ENCODE data around the gene UBR2. TPM values are rescaled to one million over a fixed set of nuclear protein-coding genes. Genes with fewer than 3 reads are reported as not detected.
A peak's percentile ranks its signal among the peaks of the same experiment; 100 is the strongest.

Gene UBR2
- 10 to 100 TPM; 24.9 to 32.3 (median 28.2) TPM for polyA plus RNA-seq (ENCODE audit: insufficient read length in 4 of 4)

- DNase-seq (ENCODE audit: low read depth in 4 of 4, low spot score in 3 of 4), result peak; percentile 94 to 98 (median 98)
Measured at GRCh38 chr6:42563697-42564505, at the start of gene UBR2. Gene UBR2, plus strand, starts transcription at chr6:42564029. Its CDS starts 291 bp downstream, at chr6:42564320.

DNA sequence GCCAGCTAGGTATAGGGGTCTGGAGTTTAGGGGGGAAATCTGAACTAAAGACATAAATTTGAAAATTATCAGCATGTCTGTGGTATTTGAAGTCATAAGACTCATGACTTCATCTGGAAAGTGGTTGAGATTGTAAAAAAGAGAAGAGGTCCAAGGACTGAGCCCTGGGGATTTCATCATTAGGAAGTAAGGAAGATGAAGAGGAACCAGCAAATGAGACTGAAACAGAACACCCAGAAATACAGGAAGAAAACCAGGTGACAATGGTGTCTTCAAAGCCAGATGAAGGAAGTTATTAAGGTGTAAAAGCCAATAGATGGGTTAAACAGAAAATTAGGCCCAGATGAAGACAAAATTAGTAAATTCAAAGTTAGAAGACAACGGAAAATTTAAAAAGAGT, 49.1 kb upstream of the UBR2 start:
- no peak for DNase-seq (ENCODE audit: low read depth in 4 of 4, low spot score in 3 of 4)

DNA sequence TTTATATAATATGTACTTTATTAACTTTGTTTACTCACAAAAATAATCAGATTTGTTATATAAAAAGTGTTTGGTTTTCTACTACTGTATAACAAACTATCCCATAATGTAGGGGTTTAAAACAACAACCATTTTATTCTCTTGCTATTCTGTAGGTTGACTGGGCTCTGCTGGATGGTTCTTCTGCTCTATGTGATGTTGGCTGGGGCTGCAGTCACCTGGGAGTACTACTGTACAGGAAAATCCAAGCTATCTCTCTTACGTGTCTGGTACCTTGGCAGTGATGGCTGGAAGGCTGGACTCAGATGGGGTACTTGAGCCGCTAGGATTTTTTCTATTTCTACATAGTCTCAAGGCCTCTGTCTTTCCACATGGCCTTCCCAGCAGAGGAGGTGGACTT, 44.0 kb upstream of the UBR2 start:
- DNase-seq (ENCODE audit: low read depth in 4 of 4, low spot score in 3 of 4), result no peak

DNA sequence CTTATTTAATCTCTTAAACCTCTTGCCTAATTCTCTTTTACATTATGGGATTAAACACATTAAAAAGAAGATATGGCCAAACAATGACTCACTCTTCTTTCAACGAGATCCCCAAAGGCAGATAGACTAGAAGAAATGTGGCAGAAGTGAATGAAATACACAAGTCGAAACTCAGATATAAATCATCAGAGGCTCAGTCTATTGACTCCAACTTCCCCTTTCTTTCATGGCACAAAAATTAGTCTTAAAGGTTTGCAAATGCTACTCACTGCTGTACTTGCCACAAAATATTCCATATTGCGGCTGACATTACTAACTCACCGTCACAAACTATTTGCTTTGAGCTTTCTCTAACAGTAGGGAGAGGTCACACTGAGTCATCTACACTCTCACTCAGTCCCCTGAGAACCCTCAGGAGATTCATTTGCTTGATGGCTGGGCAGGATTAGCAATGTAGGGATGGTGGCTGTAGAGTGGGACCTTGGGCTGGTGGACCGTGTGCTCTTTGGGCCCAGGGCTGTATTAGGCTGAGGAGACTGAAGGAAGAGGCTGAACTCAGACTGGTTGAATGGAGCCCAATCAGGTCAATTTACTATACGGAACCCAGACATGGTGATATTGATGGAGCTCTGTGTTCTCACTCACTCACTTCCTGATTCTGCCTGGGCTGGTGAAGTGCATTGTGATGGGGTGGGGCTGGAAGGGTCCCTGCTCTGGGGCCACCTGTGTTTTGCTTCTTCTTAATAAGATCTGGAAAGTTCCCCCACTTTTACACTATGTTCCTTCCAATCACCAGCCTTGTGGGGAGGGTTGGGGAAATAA, 42.8 kb upstream of the UBR2 start:
- DNase-seq (ENCODE audit: low read depth in 4 of 4, low spot score in 3 of 4), result no peak

- DNase-seq (ENCODE audit: low read depth in 4 of 4, low spot score in 3 of 4), result no peak
Measured at GRCh38 chr6:42522036-42522435, 41.8 kb upstream of the UBR2 start.

DNA sequence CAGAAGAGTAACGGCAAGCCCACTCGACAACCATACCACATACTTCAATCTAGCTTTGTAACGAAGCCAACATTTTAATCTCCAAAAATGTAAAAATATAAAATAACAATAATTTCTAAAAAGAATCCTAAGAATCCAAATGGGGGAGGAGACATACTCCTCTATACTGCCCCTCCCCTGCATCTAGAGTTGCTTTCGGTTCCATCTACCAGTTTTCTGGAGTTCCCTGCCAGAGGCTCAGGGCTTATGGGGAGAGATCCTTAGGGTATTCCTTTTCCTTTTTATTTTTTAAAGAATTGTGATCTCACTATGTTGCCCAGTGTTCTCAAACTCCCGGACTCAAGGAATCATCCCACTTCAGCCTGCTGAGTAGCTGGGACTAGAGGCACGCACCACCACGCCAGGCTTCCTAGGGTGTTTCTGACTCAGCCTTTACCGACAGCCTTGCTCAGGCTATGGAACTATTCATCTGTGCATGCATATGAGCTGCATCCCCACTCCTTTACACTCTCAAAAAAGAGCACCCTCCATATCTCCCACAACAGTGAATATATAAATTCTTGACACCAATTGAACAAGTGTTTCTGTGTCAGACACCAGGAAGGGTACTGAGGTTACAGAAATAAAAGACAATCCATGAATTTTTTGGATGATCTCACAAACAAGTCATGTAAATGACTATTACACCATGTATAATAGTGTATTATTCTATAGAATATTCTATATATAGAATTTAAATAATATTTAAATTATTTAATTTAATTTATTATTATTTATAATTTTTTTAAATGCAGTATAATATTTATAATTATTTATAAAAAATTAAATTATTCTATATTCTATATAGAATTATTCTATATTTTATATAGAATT, 40.7 kb upstream of the UBR2 start:
- DNase-seq (ENCODE audit: low read depth in 4 of 4, low spot score in 3 of 4), result no peak

DNA sequence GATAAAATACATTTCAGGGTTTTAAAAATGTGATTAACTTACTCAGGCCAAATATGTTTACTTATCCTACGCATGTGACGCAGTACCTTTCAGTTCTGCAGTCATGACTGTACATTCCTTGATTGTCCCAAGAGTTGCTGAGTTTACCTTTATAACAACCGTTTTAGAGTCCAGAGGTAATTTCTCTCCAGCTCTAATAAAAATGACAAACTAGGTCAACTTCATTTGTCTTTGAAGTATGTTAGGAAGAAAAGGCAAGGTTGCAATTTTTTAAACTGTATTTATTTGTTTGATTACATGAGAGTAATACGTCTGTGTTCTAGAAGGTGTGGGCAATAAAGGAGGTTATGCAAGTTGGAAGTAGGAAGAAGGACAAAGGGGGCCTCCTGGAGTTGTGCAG, 38.6 kb upstream of the UBR2 start:
- DNase-seq (ENCODE audit: low read depth in 4 of 4, low spot score in 3 of 4), result no peak

DNA sequence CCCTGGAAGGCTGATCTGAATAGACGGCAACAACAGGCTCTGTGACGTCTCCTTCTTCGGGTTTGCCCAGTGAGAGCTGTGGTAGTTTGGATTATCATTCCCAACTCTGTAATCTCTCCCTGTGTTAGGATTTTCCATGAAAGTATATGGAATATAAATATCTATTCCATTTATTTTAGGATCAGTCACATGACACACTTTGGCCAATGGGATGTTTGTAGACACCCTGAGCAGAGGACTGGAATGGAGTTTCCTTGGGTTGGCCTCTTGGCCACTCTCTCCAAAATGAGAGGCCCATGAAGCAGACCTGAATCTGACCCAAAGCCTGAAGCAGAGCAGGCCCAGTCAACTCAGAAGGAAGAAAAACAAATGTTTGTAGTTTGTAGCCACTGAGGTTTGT, 37.2 kb upstream of the UBR2 start:
- DNase-seq (ENCODE audit: low read depth in 4 of 4, low spot score in 3 of 4), result no peak

DNA sequence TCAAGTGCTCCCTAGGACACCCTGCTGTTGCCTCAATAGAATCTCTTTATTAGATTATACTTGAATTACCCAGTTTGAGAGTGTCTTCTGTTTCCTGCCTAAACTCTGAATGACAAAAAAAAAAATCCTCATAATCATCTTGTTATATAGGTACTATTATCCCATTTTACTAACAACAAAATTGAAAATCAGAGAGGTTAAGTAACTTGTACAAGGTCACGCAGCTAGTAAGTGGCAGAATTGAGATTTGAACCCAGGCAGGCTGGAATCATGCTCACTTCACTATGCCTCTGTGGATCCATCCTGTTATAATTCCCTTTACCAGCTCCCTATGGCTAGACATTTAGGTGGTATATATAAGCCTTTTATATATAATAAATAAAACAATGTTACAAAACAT, 36.6 kb upstream of the UBR2 start:
- no peak for DNase-seq (ENCODE audit: low read depth in 4 of 4, low spot score in 3 of 4)

DNA sequence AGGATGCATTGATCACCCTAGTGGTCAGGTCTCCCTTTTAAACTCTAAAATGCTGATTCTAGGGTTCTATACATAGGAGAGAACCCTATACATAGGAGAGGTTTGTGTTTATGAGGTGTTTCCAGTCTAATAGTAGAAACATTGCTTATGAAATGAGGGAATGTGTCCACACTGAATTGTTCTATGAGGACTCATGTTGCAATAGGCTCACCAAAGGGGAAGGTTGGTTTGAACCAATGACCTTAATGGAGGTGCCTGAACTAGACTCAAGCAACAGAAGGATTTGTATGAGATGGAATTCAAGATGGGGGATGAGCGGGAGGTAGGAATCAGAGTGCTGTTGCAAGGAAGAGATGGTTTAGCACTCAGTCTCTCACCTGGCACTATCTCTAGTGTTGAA, 33.5 kb upstream of the UBR2 start:
- no peak for DNase-seq (ENCODE audit: low read depth in 4 of 4, low spot score in 3 of 4)

DNA sequence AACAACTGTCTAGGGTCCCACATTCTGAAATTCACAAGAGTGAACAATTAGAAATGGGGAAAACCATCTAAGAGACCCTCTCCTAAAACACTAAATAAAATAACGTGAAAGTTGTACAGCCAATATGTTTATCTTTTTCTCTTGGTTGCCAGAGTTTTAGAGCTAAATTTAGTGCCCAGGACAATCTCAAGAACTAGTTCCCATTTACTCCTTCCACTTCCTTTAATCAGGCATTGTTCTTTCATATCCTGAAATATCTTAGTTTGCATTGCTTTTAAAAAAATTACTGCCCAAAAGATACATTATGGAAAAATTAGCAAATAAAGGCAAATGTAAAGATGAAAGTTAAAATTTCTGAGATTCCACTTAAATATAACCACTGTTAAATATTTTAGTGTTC, 33.1 kb upstream of the UBR2 start:
- no peak for DNase-seq (ENCODE audit: low read depth in 4 of 4, low spot score in 3 of 4)

DNA sequence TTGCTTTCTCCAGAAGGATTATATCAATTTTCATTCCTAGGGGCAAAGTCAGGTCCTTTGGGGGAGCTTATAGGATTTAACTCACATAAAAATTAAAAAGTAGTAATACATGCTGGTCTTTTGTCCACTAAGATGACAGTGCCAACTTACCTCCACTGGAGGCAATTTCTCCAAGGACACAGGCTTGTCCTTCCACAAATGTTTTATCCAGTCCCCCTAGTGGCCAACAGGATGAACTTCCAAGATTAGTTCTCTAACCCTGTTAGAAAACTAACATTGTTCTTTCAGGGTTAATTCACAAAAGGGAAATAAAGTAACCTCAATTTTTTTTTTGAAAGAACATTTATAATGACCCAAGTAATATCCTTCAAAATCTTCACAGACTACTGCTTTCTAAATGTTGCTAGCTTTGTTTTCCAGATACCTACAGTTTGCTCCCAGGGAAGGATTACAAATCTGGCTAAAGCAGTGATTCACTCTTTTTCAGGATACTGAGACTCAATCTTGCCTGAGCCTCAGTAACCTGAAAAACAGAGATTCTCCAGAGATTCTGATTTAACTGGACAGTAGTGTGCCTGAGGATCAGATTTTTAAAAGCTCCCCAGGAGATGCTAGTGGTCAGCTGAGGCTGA, 31.7 kb upstream of the UBR2 start:
- peak in 2 of 4 donors; percentile 42 to 43 for DNase-seq (ENCODE audit: low read depth in 4 of 4, low spot score in 3 of 4)

DNA sequence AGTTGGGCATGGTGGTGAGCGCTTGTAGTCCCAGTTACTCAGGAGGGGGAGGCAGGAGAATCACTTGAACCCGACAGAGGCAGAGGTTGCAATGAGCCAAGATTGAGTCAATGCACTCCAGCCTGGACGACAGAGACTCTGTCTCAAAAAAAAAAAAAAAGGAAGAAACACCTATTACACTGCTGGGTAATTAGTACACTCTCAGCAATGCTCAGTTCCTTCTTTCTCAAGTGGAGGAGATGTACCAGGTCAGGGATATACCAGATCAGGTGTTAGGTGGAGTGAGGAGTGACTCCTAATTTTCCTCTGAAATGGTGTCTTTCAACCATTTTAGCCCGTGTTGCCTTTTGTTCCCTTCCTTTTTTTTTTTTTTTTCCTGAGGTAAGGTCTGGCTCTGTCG, 30.0 kb upstream of the UBR2 start:
- DNase-seq (ENCODE audit: low read depth in 4 of 4, low spot score in 3 of 4), result no peak

- DNase-seq (ENCODE audit: low read depth in 4 of 4, low spot score in 3 of 4), result no peak
Measured at GRCh38 chr6:42537536-42537935, 26.3 kb upstream of the UBR2 start.

- no peak for DNase-seq (ENCODE audit: low read depth in 4 of 4, low spot score in 3 of 4)
Measured at GRCh38 chr6:42539135-42539534, 24.7 kb upstream of the UBR2 start.

DNA sequence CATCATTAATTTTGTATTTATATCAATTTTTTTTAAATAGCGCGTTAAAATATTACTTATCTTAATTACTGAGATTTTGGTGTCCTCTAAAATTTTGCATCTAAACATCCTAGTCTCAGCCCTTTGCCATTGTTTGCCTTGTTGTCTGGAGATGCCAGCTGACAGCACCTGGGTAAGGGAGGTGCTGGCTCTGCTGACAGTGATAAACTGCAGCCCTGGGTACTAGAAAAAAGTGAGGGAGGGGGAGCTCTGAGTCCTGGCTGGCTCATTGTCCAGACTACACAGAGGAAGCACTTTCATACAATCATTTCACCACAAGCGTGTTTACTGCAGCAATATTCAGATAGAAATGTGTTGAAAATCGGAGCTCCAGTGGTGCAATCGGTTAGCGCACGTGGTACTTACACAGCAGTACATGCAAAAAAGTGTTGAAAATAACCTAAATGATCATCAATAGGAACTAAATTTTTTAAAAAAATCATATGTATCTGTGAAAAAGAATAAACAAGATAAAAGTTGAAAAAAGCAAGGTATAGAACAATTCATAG, 18.5 kb upstream of the UBR2 start:
- no peak for DNase-seq (ENCODE audit: low read depth in 4 of 4, low spot score in 3 of 4)

- peak; percentile 72 to 81 (median 74) for DNase-seq (ENCODE audit: low read depth in 4 of 4, low spot score in 3 of 4)
Measured at GRCh38 chr6:42547407-42548329, 16.2 kb upstream of the UBR2 start.

GRCh38 chr6:42550277-42550676, 13.6 kb upstream of the UBR2 start:
- DNase-seq (ENCODE audit: low read depth in 4 of 4, low spot score in 3 of 4), result no peak

GRCh38 chr6:42551217-42551616, 12.6 kb upstream of the UBR2 start:
- DNase-seq (ENCODE audit: low read depth in 4 of 4, low spot score in 3 of 4), result no peak
